COR-L47 (cell line): ENCODE data around the gene TMA7B.

Experiments
- DNase-seq: peaks from one replicate; lab custom pipeline; 2025; lab: John Stamatoyannopoulos, UW

Gene TMA7B

DNA sequence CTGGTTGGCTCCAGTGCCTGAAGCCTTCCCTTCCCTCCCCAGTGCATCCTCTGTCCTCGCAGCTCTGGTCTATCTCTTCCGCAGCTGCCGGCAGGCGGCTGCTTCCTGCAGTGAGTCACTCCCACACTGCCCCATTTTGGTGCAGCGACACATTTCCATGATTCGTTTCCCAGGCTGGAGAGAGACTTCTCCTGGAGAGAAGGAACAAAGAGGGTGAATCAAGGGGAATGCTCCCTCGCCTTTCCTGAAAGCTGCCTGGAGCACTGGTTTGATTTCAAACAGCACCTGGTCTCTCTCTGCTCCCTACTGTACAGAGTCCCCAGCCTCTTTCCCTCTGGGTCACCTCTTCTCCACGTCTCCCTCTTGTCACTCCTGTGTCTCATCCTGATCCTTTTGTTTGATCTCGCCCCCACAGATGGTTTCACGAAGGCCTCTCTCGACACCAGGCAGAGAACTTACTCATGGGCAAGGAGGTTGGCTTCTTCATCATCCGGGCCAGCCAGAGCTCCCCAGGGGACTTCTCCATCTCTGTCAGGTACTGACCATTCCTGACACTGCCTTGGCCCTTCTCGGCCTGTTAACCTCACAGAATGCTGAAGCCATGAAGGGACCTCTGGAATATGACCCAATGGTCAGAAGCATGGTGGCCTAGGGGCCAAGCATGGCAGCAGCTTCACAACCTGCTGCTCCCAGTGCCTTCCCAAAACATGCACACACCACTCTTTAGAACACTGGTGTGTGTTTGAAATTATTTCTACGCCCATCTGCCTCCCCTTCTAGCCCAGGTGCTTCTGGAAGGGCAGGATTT is at the start of gene TMA7B:
TSS of gene TMA7B (plus strand) at position 758 of the 808 bp plus-strand sequence. CDS start 3,978 bp downstream, outside the sequence.
- DNase-seq: peak; percentile 51

DNA sequence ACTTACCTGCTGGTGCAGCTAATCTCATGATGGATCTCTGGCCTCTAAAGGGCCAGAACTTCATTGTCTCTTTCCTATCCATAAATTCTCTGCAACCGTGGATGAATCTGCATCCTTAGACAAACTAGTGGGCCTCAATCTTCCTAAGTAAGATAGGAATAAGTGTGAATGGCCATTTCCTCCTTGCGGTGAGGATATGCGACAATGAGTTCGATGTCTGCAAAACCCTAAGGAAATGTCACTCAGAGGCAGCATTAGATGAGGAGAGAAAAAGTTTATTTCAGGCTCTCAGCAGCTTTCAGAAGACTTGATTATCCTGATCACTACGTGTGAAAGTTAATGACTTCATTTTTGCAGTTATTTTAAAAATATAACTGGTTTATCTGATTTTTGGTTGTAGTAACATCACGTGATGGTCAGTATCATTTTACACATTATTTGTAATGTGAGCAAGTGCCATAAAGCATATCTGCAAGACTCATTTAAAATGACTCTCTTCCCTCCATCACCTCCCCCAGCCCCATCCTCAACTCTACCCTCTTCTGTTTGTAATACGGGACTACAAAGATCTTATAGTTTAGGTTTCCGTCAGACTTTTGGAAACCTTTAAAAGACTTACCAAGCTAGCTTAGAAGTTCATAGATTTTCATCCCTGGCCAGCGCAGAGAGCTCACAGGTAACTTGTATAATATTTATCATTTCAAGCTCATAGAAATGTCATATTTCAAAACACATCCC is 49.2 kb upstream of the TMA7B start:
- no peak for DNase-seq

DNA sequence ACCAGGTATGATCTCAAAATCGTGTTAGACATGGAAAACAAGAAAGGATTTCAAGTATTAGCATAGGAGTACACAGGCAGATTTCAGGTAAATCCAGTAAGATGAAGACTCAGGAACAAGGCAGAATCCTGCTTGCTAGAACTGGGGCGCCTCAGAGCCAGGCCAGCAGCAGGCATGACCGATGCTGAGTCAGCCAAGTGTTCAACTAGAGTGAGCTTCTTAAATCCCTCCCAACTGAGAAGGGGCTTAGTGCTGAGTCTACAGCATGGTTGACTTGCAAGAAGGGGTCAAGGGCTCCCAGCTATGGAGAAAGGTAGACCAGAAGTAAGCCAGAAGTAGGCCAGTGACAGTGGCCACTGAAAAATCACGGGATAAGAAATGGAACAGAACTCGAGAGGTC is 46.9 kb upstream of the TMA7B start:
- no peak for DNase-seq

DNA sequence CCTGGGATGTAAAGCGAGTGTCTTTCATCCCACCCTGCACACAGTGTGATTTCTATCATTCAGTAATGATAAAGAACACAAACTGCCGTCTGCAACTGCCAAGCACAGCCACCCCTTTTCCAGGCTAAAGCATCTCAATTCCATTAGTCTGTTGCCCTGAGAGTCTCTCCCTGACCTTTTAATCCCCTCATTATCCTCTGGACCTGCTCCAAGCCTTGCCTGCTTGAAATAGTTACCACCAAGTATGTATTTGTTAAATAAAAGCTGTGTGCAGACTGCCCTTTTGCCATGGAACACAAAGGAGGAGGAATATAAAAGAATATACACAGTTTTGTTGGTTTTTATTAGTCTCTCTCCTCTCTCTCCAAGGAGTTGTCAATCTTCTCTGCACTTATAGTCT is 46.3 kb upstream of the TMA7B start:
- DNase-seq: no peak

- DNase-seq: no peak
Measured at GRCh38 chr22:39914584-39914983, 45.6 kb upstream of the TMA7B start.

- DNase-seq: no peak
Measured at GRCh38 chr22:39915295-39915726, 44.9 kb upstream of the TMA7B start.

DNA sequence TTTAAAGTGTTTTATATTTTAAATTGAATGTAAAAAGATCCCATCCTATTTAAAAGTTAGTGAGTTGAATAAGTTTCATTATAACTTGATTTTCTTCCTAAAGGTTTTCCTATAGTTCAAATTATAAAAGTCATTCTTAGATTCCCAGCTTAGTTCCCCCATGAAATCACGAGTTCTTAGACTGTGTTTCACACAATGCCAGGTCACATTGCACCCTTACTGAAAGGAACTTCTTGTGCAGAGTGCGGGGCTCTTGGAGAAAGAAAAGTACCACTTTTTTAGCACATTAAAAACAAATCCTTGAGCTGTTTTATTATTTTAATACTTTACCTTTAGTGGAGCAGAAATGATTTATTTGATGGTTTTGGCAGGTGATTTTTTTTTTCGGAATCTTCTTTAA is 43.7 kb upstream of the TMA7B start:
- DNase-seq: no peak

DNA sequence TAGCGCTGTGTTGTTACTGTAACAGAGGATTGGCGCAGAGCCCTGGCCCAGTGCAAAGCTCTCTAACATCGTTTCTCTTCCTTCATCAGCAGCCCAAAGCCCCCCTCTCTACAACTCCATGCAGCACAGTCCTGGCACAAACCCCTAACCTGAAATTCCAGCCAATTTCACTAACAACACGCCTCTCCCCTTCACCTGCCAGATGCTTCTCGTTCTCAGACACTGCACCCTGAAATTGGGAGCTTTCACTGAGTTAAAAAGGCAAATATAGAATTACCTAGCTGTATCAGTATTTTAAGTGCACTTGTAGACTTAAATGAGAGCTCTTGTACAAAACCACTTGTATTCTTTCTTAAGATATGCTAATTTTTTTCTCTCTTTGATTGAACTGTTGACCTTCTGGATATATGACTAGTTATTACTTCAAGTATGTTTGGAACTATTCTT is 43.0 kb upstream of the TMA7B start:
- no peak for DNase-seq

DNA sequence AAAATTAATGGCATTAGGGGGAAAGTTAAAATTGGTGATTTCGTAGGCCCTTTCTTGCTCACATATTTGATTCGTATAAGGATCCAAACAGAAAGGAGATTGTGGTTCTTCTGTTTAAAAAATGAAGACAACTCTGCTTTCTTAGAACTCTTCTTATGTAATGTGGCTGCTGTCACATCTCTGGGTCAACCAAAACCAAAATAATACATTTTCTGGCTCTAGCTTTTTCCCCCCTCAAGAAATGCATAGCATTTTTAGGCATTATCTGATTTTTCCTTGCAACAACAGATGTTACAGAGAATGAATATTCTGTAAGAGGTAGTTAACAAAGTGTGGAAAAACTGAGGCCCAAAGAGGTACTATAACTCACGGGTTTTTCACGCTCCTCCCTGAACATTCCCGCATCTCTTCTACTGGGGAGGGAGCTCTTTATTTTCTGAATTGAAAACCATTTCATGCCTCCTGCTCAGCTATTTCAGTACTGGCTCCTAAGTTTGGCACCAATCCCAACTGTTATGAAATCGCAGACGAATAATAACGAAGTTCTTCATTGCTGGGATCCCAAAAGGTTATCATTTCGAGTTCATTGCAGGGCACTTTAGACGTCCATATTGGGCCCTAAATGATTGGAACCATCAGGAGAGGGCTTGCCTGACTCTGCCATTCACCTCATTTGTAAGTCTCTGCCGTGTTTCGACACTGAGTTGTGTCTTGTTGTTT is 42.3 kb upstream of the TMA7B start:
- no peak for DNase-seq

GRCh38 chr22:39920134-39920743 is 40.0 kb upstream of the TMA7B start:
- DNase-seq: no peak

DNA sequence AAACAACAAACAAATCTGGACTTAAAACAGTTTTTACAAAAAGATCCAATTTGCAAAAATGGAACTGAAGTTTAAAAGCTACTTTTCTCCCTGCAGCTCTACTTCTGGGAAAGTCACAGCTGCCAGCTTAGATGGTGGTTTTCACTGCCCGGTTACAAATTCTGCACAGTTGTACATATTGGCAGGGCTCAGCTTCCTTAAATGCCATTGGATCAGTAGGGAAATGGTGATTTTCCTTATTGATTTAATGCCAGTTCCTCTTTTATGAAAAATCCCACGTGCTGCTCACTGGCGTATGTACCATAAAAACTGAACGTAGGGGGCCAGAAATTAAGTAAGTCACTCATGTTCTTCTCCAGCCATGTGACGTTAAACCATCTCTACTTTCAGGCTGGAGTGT is 36.5 kb upstream of the TMA7B start:
- DNase-seq: no peak

DNA sequence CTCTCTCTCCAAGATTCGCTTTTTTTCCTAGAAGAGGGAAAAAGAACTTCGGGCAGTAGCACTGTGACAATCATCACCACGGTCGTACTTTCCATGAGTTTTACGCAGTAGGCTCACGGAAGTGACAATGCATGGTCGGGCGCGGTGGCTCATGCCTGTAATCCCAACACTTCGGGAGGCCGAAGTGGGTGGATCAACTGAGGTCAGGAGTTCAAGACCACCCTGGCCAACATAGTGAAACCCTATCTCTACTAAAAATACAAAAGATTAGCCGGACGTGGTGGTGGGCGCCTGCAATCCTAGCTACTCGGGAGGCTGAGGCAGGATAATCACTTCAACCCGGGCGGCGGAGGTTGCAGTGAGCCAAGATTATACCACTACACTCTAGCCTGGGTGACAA is 35.9 kb upstream of the TMA7B start:
- DNase-seq: no peak

GRCh38 chr22:39925273-39925672 is 34.9 kb upstream of the TMA7B start:
- no peak for DNase-seq

- DNase-seq: no peak
Measured at GRCh38 chr22:39925909-39926679, 34.1 kb upstream of the TMA7B start.

DNA sequence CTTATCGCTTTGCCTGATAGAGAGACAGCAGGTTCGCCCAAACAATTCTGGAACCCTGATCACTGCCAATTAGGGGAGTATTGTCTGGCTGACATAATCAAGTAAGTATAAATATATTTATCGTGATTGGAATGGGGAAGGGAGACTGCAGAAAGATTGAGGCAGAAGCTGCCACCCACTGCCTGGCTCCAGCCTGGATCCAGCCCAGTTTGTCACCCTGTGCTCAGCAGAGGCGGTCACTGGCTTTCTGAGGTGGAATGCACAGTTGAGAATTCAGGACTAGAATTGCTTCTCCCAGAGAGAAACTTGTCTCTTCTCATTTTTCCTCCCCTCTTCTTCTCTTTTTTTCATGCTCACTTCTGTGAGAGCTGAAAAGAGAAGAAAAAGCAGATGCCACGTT is 33.4 kb upstream of the TMA7B start:
- DNase-seq: no peak

DNA sequence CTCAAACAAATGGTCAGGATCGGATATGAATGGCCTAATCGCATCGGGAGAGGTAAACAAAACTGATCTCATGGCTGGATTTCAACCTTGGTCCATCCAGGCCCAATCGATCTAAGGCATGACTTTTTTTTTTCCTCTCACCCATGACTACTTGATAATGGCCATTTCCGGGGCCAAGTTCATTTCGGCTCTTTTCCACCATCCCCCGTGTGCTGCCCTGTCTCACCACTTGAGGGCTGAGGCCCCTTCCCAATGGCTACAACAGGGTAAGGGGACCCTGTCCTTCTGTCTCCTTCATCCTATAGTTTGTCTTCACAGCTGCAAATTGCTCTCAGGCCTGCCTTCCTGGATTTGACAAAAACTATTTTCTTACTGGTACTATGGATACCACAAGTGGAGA is 32.7 kb upstream of the TMA7B start:
- DNase-seq: no peak

DNA sequence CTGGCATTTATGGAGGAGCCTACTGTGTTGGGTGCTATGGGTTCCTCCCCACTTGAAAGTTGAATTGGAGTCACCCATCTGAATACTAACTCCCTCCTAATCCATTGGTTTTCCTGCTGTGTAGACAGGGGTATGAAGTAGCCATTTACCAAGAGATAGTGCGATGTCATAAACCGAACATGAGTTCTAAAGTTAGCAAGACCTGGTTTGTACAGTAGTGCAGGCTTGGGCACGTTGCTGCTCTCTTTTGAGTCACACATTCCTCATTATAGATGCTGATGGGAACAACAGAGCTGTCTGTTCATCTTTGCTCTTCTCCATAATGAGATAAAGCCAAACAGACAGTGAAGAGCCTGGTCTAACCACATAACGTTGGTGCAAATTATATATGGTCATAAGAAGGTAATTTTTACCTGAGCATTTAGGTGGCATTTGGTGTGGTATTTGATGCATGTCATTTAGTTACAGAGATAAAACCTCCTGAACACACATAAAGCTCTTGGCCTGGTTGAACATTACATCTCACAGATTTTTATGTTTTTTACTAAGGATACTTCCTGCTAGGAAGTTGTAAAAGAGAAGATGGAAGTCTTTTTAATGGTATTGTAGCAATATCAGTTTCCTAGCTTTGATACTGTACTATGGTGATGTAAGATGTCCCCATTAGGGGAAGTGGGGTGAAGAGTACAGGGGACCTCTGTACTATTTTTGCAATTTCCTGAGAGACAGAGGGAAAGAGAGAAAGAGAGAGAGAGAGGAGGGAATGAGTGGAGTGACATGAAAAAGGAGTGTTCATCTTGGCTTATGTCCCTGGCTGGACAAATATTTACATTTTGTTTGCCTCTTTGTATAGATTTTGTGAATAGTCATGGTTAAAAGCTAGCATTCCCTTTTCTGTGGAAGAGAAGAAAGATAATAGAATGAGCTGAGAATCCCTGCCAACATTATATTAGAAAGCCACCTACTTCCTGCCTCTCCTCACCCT is 31.4 kb upstream of the TMA7B start:
- no peak for DNase-seq

GRCh38 chr22:39931251-39931650 is 28.9 kb upstream of the TMA7B start:
- DNase-seq: no peak

- DNase-seq: no peak
Measured at GRCh38 chr22:39932166-39932565, 28.0 kb upstream of the TMA7B start.
